Lower lobe of right lung (tissue), 2 donors: ENCODE measurements around the gene DAP3. TPM values are rescaled to one million over a fixed set of nuclear protein-coding genes. Genes with fewer than 3 reads are reported as not detected.
"Not testable (repeated sequence)": the region's sequence is repeated elsewhere in the genome, so short reads cannot be mapped to it uniquely, and the experiment has no call there.

Experiments
- ATAC-seq, 2 donors: fragments of 200-7000 bp; cut with Tn5 transposase; one replicate each; pipeline ENCODE4 v1.9.1; 2020 to 2022; ENCODE audit warnings: mild to moderate bottlenecking in 2 of 2, moderate library complexity in 2 of 2
- DNase-seq: peaks from one replicate; pipeline ENCODE4 v3.0.0-alpha.2; 2020
- H3K27ac ChIP-seq: fragments of 200-600 bp; one replicate; pipeline ENCODE4 v1.8.0; 2022
- H3K27me3 ChIP-seq: fragments of 200-600 bp; one replicate; pipeline ENCODE4 v1.8.0; 2022; ENCODE audit warnings: low read depth
- H3K36me3 ChIP-seq: fragments of 200-600 bp; one replicate; pipeline ENCODE4 v1.8.0; 2022; ENCODE audit warnings: mild to moderate bottlenecking
- H3K4me1 ChIP-seq: fragments of 200-600 bp; one replicate; pipeline ENCODE4 v1.8.0; 2022
- H3K4me3 ChIP-seq: fragments of 200-600 bp; one replicate; pipeline ENCODE4 v1.8.0; 2022; ENCODE audit warnings: mild to moderate bottlenecking
- H3K9me3 ChIP-seq: fragments of 200-600 bp; one replicate; pipeline ENCODE4 v1.8.0; 2022
- CTCF ChIP-seq: fragments of 200-600 bp; IDR thresholded peaks from one replicate; pipeline ENCODE4 v1.8.0; 2022; ENCODE audit warnings: antibody characterized with exemption, mild to moderate bottlenecking
- intact Hi-C: fragments of 100-400 bp; cut with DNase I; formaldehyde crosslinking; loops from one replicate; pipeline ENCODE4 v1.11.0; 2022
- total RNA-seq: library from RNA; stranded (reverse); fragmentation: NEBNext Ultra II Directional; extraction: Animal tissue kit (Norgen Biotek cat#: 25700); gene quantifications from one replicate; pipeline ENCODE4 v1.2.1, GENCODE V29; 2021
- donor health status: DM: no; HTN: yes; CAD: no; lungs with severe emphysema.

Gene DAP3
- total RNA-seq, 1 donor from 2014 or later: 77.7 TPM

GRCh38 chr1:155760751-155761475, 72.0 kb downstream of the DAP3 start:
- Histone ChIP-seq H3K9me3 (no peaks in the 10 kb centered on the region), H3K36me3 (peaks cover 94% of the 10 kb centered on the region)
- no peak for ATAC-seq

DNA sequence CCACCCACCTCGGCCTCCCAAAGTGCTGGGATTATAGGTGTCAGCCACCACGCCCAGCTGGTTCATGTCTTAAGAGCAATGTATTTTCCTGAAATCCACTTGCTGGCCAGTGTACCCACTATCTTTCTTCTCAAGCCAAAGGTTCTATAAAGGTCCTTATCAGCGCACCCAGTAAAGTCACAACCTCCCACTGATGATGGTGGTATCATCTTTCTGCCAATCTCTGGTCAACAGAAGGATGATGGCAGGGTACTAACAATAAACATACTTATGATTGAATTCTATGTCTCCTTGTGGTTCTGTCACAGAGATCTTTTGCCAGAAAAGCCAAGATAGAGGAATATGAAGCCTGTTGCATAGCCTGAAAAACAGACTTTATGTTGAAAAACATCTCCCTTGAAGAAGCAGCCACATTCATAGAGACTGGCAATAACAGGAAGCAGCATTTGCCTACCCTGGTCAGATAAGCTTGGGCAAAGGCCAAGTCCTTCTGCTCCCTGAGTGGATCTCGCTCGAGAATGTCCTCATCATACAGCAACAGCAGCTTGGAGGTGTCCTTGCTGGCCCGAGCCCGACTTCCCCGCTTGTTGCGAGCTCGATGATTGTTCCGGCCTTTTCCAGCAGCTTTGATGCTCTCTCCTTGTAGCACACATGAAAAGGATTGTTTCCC, 73.0 kb downstream of the DAP3 start:
- intact Hi-C loops: no loop called here
- no peak overlapping the region for H3K4me3 ChIP-seq
- H3K27me3 ChIP-seq: no peaks in the 10 kb centered on the region
- no peak for ATAC-seq
- no peak overlapping the region for H3K27ac ChIP-seq
- DNase-seq: no peak
- peaks cover 13% of the 10 kb centered on the region for H3K4me1 ChIP-seq
- H3K9me3 ChIP-seq: no peaks in the 10 kb centered on the region
- H3K36me3 ChIP-seq: peaks cover 94% of the 10 kb centered on the region
- no peak for TF ChIP-seq CTCF

More at GRCh38 chr1:155760751-155761475, 72.0 kb downstream of the DAP3 start:
- peaks cover 13% of the 10 kb centered on the region for H3K4me1 ChIP-seq
- TF ChIP-seq CTCF: no peak
- no peak overlapping the region for H3K27ac ChIP-seq
- DNase-seq: no peak
- H3K4me3 ChIP-seq: no peak overlapping the region
- H3K27me3 ChIP-seq: no peaks in the 10 kb centered on the region
- intact Hi-C loops: no loop called here

GRCh38 chr1:155763090-155763815, 74.4 kb downstream of the DAP3 start:
- DNase-seq, H3K4me3 ChIP-seq, H3K27me3 ChIP-seq, H3K27ac ChIP-seq, H3K9me3 ChIP-seq, intact Hi-C loops: not testable (repeated sequence)
- peaks cover 97% of the 10 kb centered on the region for H3K36me3 ChIP-seq
- H3K4me1 ChIP-seq: peaks cover 13% of the 10 kb centered on the region
- peak; percentile 81 to 91 for ATAC-seq

GRCh38 chr1:155763989-155764388, 75.1 kb downstream of the DAP3 start:
- ATAC-seq, DNase-seq, H3K9me3 ChIP-seq, H3K4me3 ChIP-seq, intact Hi-C loops, H3K27me3 ChIP-seq, H3K27ac ChIP-seq: not testable (repeated sequence)
- Histone ChIP-seq H3K4me1 (peaks cover 13% of the 10 kb centered on the region), H3K36me3 (peaks cover 97% of the 10 kb centered on the region)

DNA sequence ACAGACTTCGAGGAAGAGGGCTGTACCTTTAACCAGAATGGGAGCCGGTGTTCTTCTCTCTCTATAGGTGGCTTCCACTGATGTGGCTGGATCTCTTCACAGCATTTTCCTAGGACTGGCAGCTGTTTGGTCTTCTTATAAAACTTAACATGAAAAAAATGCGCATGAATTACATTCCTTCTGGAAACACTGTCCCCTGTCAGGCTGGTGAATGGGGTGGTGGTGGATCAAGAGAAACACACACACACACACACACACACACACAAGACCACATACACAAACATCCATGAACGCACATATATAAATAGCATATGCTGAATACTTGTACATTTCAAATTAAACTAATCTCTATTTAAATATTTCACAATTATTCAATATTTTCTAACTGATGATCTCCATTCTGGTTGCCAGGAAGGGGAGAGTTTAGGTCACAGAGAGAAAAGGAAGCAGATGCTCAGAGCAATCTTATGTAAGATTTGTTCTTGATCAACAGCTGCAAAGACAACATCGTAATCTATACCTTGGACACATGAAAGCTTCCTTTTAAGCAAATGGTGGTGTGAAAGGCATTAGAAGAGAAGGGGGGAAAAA, 78.6 kb downstream of the DAP3 start:
- H3K27ac ChIP-seq, H3K9me3 ChIP-seq, DNase-seq, intact Hi-C loops, H3K27me3 ChIP-seq, H3K4me3 ChIP-seq, ATAC-seq: not testable (repeated sequence)
- H3K4me1 ChIP-seq: peaks cover 13% of the 10 kb centered on the region
- peaks cover 97% of the 10 kb centered on the region for H3K36me3 ChIP-seq

DNA sequence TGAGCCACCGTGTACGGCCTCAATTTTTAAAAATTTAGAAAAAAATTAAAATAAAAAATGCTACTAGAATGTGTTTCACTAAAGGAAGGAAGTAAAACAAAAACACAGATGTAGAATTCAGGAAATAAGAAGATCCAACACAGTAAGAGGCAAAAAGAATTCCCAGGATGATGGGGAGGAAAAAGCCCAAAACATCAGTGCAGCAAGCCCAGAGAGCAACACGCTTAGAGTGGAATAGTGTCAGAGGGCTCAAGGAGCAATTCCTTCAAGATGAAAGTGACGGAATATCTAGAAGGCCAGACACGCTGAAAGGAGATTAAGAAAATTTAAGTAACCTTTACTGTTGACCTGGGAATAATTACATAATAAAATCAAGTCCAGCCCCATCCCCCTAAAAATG, 80.4 kb downstream of the DAP3 start:
- ATAC-seq (no peak), DNase-seq (no peak)
- H3K27ac ChIP-seq: no peak overlapping the region
- H3K27me3 ChIP-seq: no peaks in the 10 kb centered on the region
- no peak overlapping the region for H3K4me3 ChIP-seq
- no peaks in the 10 kb centered on the region for H3K4me1 ChIP-seq
- no peak for TF ChIP-seq CTCF
- no peaks in the 10 kb centered on the region for H3K9me3 ChIP-seq
- intact Hi-C loops: no loop called here
- H3K36me3 ChIP-seq: peaks cover 96% of the 10 kb centered on the region
